Embryonic facial prominence (tissue), 1 donor: Measurements from ENCODE around the gene SCGB1D1.
A peak's percentile ranks its signal among the peaks of the same experiment; 100 is the strongest.
"Not testable (repeated sequence)": the region's sequence is repeated elsewhere in the genome, so short reads cannot be mapped to it uniquely, and the experiment has no call there.

Experiments used
- DNase-seq: peaks from one replicate; pipeline ENCODE4 v3.0.0-alpha.2; 2016; ENCODE audit errors: extremely low spot score

The SCGB1D1 gene

GRCh38 chr11:62166371-62166770 is 23.6 kb upstream of the SCGB1D1 start:
- no peak for DNase-seq

DNA sequence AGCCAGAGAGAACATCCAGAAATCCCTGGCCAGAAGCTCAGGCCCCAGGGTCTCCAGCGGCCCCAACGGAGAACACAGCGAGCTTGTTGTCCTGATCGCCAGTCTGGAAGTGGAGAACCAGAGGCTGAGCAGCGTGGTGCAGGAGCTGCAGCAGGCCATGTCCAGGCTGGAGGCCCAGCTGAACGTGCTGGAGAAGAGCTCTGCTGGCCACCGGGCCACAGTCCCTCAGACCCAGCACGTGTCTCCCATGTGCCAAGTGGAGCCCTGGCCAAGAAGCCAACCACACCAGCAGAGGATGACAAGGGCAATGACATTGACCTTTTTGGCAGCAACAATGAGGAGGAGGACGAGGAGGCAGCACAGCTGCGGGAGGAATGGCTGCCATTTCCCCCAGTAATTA is 20.6 kb upstream of the SCGB1D1 start:
- no peak for DNase-seq

- no peak for DNase-seq
Measured at GRCh38 chr11:62169935-62170334, 20.1 kb upstream of the SCGB1D1 start.

DNA sequence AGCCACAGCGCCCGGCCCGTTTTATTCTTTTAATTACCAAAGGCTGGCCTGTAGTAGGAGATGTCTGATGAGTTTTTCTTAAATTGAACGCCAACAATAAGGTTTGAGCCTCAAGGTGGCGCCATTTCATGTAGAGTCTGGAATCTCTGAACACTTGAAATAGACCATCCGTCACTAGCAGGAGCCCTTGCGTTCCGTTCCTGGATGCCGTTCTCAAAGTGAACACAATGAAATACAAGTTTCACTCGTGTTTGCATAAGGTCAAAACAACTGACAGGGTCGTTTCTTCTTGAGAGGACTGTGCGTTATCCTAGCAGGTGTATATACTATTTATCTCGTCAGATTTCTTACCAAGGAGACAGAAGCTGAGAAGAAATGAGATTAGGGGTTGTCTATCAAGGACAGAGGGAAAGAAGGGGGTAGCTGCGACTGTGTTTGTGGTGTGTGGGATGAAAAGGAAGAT is 18.7 kb upstream of the SCGB1D1 start:
- peak; percentile 70 for DNase-seq

DNA sequence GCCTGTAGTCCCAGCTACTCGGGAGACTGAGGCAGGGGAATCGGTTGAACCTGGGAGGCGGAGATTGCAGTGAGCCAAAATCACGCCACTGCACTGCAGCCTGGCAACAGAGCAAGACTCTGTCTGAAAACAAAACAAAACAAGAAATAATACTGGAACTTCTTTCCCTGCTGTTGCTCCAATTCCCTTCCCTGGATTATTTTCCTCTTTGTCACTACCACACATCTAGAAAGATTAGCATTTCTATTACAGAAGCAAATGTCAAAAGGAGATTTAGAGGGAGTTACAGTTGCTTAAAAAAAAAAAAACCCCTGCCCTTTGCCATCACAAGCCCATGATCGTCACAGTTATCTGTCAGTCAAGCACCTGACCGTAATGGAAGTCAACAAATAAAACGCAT is 17.7 kb upstream of the SCGB1D1 start:
- no peak for DNase-seq

DNA sequence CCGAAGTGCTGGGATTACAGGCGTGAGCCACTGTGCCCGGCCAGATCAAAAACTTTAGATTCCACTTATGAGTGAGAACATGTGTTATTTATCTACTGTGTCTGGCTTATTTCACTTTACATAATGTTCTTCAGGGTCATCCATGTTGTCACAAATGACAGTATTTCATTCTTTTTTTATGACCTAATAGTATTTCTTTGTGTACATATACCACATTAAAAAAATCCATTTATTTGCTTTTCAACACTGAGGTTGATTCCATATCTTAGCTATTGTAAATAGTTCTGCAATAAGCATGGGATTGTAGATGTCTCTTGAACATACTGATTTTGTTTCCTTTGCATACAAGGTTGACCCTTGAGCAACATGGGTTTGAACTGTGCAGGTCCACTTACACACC is 13.2 kb upstream of the SCGB1D1 start:
- DNase-seq: no peak

DNA sequence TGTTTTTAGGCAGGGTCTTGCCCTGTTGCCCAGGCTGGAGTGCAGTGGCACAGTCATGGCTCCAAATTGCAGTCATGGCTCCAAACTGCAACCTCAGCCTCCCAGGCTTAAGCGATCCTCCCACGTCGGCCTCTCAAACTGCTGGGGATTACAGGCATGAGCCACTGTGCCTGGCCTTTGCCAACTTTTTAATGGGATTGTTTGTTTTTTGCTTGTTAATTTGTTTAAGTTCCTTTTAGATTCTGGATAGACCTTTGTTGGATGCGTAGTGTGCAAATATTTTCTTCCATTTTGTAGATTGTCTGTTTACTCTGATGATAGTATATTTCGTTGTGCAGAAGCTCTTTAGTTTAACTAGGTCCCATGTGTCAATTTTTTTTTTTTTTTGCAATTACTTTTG is 10.0 kb upstream of the SCGB1D1 start:
- no peak for DNase-seq

- DNase-seq: no peak
Measured at GRCh38 chr11:62181097-62181496, 8.9 kb upstream of the SCGB1D1 start.

DNA sequence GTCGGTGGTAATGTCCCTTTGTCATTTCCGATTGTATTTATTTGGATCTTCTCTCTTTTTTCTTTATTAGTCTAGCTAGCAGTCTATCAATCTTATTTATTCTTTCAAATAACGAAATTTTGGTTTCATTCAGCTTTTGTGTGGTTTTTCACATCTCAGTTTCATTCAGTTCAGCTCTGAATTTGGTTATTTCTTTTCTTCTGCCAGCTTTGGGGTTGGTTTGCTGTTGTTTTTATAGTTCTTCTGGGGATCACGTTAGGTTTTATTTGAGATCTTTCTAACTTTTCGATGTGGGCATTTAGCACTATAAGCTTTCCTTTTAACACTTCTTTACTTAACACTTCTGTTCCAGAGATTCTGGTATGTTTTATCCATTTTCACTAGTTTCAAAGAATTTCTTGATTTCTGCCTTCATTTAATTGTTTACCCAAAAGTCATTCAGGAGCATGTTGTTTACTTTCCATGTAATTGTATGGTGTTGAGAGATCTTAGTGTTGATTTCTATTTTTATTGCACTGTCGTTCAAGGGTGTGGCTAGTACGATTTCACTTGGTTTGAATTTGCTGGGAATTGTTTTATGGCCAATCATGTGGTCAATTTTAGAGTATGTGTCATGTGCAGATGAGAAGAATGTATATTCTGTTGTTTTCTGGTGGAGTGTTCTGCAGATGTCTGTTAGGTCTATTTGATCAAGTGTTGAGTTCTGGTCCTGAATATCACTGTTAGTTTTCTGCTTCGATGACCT is 7.7 kb upstream of the SCGB1D1 start:
- DNase-seq: no peak

DNA sequence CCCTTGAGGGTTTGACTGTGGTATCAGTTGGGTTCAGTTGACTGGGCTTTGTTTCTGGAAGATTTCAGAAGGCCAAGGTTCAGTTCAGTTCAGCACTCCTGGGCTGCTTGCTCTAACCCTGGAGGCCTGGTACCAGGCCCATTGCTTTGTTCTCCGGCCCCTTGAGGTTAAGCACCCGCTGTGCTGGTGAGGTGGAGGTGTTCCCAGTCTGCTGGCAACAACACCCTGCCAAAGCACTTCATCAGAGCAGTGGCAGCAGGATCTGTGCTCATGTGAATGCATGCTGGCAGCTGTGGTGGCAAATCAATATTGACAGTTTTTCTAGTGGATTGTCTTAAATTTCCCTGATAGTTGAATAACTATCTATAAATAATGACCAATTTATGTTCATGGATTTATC is 3.8 kb upstream of the SCGB1D1 start:
- no peak for DNase-seq

DNA sequence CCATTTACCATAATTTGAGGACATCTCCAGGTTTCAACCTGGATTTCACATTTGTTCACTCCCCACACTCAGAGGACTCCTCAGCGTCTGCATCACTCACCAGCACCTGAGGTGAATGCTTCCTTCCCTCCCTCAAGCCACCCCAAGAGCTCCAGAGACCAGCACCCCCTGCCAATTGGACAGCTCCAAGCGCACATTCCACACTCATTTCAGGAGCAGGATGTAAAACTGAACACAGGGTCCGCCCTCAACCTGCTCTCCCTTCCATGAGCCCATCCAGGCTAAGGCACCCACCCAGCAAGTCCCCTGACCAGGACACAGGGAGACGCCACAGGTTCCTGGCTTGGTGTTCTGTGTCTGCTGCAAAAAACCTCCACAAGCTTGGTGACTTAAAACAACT is 3.9 kb downstream of the SCGB1D1 start:
- DNase-seq: no peak

DNA sequence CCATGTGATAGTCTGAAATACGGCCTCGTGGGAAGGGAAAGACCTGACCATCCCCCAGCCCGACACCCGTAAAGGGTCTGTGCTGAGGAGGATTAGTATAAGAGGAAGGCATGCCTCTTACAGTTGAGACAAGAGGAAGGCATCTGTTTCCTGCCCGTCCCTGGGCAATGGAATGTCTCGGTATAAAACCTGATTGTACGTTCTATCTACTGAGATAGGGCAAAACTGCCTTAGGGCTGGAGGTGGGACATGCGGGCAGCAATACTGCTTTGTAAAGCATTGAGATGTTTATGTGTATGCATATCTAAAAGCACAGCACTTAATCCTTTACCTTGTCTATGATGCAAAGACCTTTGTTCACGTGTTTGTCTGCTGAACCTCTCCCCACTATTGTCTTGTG is 5.0 kb downstream of the SCGB1D1 start:
- not testable (repeated sequence) for DNase-seq

GRCh38 chr11:62195945-62196344 is 5.9 kb downstream of the SCGB1D1 start:
- DNase-seq: no peak

DNA sequence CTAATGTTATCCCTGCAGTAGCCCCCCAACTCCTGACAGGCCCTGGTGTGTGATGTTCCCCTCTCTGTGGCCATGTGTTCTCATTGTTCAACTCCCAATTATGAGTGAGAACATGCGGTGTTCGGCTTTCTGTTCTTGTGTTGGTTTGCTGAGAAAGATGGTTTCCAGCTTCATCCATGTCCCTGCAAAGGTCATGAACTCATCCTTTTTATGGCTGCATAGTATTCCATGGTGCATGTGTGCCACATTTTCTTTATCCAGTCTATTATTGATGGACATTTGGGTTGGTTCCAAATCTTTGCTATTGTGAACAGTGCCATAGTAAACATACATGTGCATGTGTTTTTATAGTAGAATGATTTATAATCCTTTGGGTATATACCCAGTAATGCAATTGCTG is 7.4 kb downstream of the SCGB1D1 start:
- DNase-seq: not testable (repeated sequence)

GRCh38 chr11:62201376-62201775 is 11.4 kb downstream of the SCGB1D1 start:
- DNase-seq: no peak

GRCh38 chr11:62202910-62203309 is 12.9 kb downstream of the SCGB1D1 start:
- no peak for DNase-seq

DNA sequence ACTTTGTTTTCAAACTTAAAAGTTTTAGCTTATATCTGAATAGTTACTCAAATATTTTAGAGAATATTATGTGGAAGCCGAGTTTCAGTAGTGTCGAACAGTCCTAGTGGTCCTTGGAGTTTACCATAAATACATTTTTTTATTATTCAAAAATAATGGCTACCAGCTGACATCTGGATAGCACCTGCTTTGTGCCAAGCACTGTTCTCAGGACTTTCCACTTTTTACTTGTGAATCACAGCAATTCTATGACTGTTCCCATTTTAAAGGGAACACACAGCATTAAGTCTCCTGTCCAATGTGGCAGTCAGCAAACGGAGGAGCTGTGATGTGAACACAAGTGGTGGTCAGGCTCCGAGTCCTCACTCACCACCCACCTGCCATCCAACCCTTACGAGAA is 14.4 kb downstream of the SCGB1D1 start:
- no peak for DNase-seq

DNA sequence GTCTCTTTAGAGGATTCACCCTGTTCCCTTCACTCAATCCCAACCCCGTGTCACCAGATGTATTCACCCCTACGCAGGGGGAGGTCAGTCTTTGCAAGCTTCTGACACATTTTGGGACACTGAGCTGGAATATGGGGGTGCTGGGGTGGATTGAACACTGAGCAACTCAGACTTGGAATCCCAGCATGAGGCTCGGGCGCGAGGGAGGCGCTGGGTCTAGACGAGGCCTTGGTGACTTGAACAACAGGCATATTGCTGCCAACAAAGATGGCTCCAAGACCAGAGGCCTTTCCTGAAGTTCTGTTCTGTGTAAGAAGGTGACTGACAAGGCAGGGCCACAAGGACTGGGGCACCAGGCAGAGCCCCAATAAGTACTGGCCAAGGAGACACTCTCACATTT is 15.4 kb downstream of the SCGB1D1 start:
- DNase-seq: no peak

GRCh38 chr11:62206276-62207066 is 16.5 kb downstream of the SCGB1D1 start:
- not testable (repeated sequence) for DNase-seq

- no peak for DNase-seq
Measured at GRCh38 chr11:62208785-62209144, 18.7 kb downstream of the SCGB1D1 start.

DNA sequence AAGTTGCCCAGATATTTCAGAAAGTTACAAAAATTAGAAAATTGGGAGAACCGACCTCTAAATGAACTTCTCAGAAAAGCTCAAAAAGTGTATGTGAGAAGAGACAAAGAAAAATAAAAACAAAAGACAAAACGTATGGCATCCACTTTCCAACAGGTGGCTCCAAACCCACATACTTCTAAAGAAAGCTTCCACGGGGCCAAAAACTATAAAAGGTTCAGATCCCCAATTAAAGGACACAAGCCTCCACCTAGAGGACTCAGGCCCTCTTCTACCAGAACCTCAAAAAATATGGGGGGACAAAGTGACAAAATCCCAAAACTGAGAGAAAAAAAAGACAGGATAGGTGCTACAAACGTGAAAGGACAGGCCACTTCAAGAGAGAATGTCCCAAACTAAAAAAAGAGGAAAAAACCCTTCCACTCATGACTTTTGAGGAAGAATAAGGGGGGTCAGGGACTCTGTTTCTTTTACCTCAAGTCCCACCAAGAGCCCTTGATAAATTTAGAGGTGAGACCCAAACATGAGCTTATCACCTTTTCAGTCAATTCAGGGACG is 27.3 kb downstream of the SCGB1D1 start:
- no peak for DNase-seq

DNA sequence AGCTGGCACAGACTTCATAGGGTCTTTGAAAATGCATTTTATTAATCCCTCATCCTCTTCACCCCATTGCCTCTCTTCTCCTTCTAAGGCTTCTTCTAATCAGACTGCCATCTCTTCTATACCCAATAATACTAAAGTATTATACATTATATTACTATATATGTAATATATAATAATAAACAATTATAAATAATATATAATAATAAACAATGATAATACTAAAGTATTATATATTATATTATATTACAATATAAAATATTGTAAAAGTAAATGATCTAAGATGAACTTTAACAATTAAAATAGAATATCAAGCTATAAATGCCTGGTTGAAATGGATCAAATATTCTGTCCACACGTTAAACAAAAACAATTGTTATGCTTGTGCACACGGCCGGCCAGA is 31.5 kb downstream of the SCGB1D1 start:
- DNase-seq: no peak

GRCh38 chr11:62223095-62223494 is 33.1 kb downstream of the SCGB1D1 start:
- no peak for DNase-seq
